ENCODE data around the gene ABI3BP. TPM values are rescaled to one million over a fixed set of nuclear protein-coding genes. Genes with fewer than 3 reads are reported as not detected.
A peak's percentile ranks its signal among the peaks of the same experiment; 100 is the strongest.

Gene ABI3BP
- total RNA-seq, 1 experiment from 2014 or later, result 0.63 TPM

DNA sequence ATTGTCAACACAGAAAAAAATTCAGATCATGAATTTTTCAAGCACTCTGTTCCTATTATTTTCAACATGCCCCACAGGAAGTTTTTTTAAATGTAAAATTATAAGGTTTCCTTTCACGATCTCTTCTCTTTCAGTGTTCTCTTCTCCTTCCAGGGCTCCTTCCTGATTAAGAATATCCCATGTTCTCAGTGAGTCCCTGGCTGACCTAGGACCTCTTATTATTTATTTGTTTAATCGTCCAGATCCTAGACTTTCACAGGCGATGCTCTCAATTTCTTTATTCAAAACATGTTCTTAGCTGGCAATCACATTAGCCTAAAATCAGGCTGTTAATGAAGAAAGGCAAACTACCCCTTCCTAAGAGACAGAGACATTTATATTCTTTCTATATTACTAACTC is 124.3 kb downstream of the ABI3BP start:
- Histone ChIP-seq H3K36me3 (no peaks in the 10 kb centered on the region), H3K27me3 (no peaks in the 10 kb centered on the region), H3K4me1 (peaks cover 7% of the 10 kb centered on the region; the same call in 1 of the 2 replicates), H3K9me3 (replicated peaks) (no peaks in the 10 kb centered on the region), H3K27ac (no peak overlapping the region), H3K4me3 (no peak overlapping the region)
- DNase-seq, result no peak

DNA sequence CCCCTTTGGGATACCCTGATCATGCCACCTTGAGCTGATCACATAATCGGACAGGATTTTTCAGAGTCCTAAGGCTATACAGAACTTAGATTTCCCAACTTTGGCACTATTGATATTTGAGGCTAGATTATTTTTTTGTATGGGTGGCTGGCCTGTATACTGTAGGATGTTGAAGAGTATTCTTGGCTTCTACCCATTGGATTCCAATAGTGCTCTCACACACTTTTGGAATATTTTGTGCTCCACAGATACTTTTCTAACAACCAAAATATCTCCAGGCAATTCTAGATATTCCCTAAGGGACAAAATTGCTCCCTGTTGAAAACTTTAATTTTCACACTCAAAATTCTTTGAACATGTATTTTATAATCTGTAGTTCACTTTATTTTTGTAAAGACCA is 125.1 kb downstream of the ABI3BP start:
- no peak overlapping the region for H3K27ac ChIP-seq
- H3K36me3 ChIP-seq, result no peaks in the 10 kb centered on the region
- no peak overlapping the region for H3K4me3 ChIP-seq
- H3K9me3 ChIP-seq (replicated peaks), result no peaks in the 10 kb centered on the region
- DNase-seq, result no peak
- no peaks in the 10 kb centered on the region for H3K27me3 ChIP-seq
- H3K4me1 ChIP-seq, result peaks cover 7% of the 10 kb centered on the region; the same call in 1 of the 2 replicates

- H3K4me1 ChIP-seq, result peaks cover 7% of the 10 kb centered on the region; the same call in 1 of the 2 replicates
- no peak overlapping the region for H3K27ac ChIP-seq
- no peaks in the 10 kb centered on the region for H3K9me3 ChIP-seq (replicated peaks)
- H3K36me3 ChIP-seq, result no peaks in the 10 kb centered on the region
- DNase-seq, result no peak
- H3K27me3 ChIP-seq, result no peaks in the 10 kb centered on the region; the same call in 1 of the 2 replicates
- H3K4me3 ChIP-seq, result no peak overlapping the region
Measured at GRCh38 chr3:100865442-100865841, 127.8 kb downstream of the ABI3BP start.

- Histone ChIP-seq H3K27ac (no peak overlapping the region), H3K36me3 (no peaks in the 10 kb centered on the region), H3K4me1 (peaks cover 3% of the 10 kb centered on the region; the same call in 1 of the 2 replicates), H3K9me3 (replicated peaks) (no peaks in the 10 kb centered on the region), H3K4me3 (no peak overlapping the region), H3K27me3 (no peaks in the 10 kb centered on the region; the same call in 1 of the 2 replicates)
- DNase-seq, result no peak
Measured at GRCh38 chr3:100864471-100865250, 128.6 kb downstream of the ABI3BP start.

GRCh38 chr3:100857863-100858262 is 135.4 kb downstream of the ABI3BP start:
- no peaks in the 10 kb centered on the region for H3K36me3 ChIP-seq
- no peaks in the 10 kb centered on the region for H3K9me3 ChIP-seq (replicated peaks)
- H3K27ac ChIP-seq, result no peak overlapping the region
- H3K4me1 ChIP-seq, result no peaks in the 10 kb centered on the region
- H3K4me3 ChIP-seq, result no peak overlapping the region
- H3K27me3 ChIP-seq, result no peaks in the 10 kb centered on the region; the same call in 1 of the 2 replicates
- DNase-seq, result no peak

GRCh38 chr3:100856821-100857220 is 136.4 kb downstream of the ABI3BP start:
- no peaks in the 10 kb centered on the region for H3K36me3 ChIP-seq
- H3K4me3 ChIP-seq, result no peak overlapping the region
- no peak for DNase-seq
- no peaks in the 10 kb centered on the region for H3K9me3 ChIP-seq (replicated peaks)
- no peaks in the 10 kb centered on the region for H3K4me1 ChIP-seq
- H3K27ac ChIP-seq, result no peak overlapping the region
- no peaks in the 10 kb centered on the region; the same call in 1 of the 2 replicates for H3K27me3 ChIP-seq

DNA sequence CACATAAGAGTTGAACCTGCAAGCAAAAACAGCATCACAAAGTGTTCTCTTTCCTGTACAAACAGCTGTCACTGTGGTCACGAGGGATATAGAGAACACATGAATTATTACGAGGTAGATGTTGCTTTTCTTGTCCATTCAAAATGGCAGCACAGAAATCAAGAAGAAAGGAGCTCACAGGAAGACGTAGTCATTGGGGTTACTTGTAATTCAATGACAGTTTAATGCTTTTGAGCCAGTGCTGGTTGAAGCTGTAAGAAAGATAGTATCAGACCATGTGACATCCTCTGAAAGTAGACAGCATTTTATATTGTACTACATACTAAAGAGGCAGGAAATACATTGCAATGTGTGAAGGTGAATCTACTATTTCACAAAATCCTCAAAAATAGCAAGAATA is 140.4 kb downstream of the ABI3BP start:
- peak in 1 of 2 experiments; percentile 32 for DNase-seq
- Histone ChIP-seq H3K36me3 (no peaks in the 10 kb centered on the region), H3K9me3 (replicated peaks) (no peaks in the 10 kb centered on the region), H3K27ac (no peak overlapping the region), H3K4me1 (no peaks in the 10 kb centered on the region), H3K4me3 (no peak overlapping the region), H3K27me3 (no peaks in the 10 kb centered on the region)

DNA sequence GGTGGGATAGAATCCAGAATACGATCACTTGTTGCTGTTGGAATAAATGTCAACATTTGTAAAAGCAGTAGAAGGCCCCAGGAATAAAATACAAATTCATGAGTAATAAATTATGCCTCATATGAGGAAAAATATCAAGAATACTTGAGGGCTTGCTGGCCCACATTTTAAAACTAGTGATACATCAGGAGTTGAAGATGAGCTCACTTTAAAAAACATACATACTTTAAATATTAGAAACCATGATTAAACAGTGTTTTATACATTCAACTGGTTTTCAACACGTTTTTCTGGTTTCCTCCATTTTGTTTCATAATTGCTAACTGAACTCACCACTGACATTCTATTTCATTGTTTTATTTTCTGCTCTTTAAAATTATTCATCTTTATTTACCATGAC is 142.5 kb downstream of the ABI3BP start:
- H3K9me3 ChIP-seq (replicated peaks), result no peaks in the 10 kb centered on the region
- peaks cover 2% of the 10 kb centered on the region; the same call in 1 of the 2 replicates for H3K4me1 ChIP-seq
- H3K4me3 ChIP-seq, result no peak overlapping the region
- H3K36me3 ChIP-seq, result no peaks in the 10 kb centered on the region
- no peaks in the 10 kb centered on the region for H3K27me3 ChIP-seq
- DNase-seq, result no peak
- no peak overlapping the region for H3K27ac ChIP-seq

GRCh38 chr3:100850156-100850555 is 143.1 kb downstream of the ABI3BP start:
- no peak for DNase-seq

GRCh38 chr3:100844063-100844936 is 148.9 kb downstream of the ABI3BP start:
- H3K27me3 ChIP-seq, result no peaks in the 10 kb centered on the region
- H3K4me3 ChIP-seq, result no peak overlapping the region
- H3K9me3 ChIP-seq (replicated peaks), result no peaks in the 10 kb centered on the region
- no peak for DNase-seq
- peaks cover 2% of the 10 kb centered on the region; the same call in 1 of the 2 replicates for H3K4me1 ChIP-seq
- H3K27ac ChIP-seq, result no peak overlapping the region
- H3K36me3 ChIP-seq, result no peaks in the 10 kb centered on the region

More at GRCh38 chr3:100850156-100850555, 143.1 kb downstream of the ABI3BP start:
- H3K36me3 ChIP-seq, result no peaks in the 10 kb centered on the region
- H3K4me1 ChIP-seq, result peaks cover 2% of the 10 kb centered on the region; the same call in 1 of the 2 replicates
- H3K27me3 ChIP-seq, result no peaks in the 10 kb centered on the region
- no peak overlapping the region for H3K27ac ChIP-seq
- no peak overlapping the region for H3K4me3 ChIP-seq
- no peaks in the 10 kb centered on the region for H3K9me3 ChIP-seq (replicated peaks)

DNA sequence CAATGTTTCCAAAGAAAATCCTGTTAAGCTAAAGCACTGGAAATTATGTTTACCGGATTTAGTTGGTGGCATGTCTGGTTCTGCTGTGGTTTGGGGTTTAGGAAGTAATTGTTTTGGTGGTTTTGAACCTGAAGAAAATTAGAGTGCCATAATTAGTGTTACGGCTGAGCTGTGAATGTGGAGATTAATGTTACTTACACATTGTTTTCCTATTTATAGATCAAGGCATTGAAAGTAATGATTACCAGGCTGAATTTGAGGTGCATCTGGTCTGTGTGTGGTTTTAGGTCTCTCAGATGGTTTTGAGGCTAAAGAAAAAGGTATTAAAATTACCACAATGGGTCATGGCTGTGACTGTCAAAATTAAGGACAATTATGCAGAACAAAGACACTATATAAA is 155.1 kb downstream of the ABI3BP start:
- DNase-seq, result peak in 1 of 2 experiments; percentile 28
- Histone ChIP-seq H3K27ac (no peak overlapping the region), H3K9me3 (replicated peaks) (no peaks in the 10 kb centered on the region; the same call in 1 of the 2 replicates)

DNA sequence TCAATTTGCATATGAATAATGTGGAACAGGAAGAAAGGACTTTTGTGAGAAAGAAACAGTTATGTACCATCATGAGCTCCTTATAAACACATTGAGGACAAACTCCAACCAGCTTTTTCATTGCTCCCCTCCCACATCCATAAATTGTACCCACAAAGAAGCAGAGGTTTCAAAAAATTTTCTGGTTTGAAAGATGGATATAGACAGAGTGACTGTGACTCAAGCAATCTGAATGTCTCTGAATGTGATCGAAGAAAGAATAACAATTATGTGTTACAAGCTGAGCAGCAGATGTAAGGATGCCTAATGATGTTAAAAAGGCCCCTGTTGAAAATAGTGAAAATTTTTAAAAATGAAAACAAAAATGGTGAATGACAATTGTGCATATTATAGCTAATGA is 156.6 kb downstream of the ABI3BP start:
- Histone ChIP-seq H3K27me3 (no peaks in the 10 kb centered on the region), H3K36me3 (no peaks in the 10 kb centered on the region), H3K4me1 (peaks cover 11% of the 10 kb centered on the region), H3K4me3 (no peak overlapping the region), H3K9me3 (replicated peaks) (no peaks in the 10 kb centered on the region; the same call in 1 of the 2 replicates), H3K27ac (no peak overlapping the region)
- DNase-seq, result no peak

More for the DNA sequence above, 155.1 kb downstream of the ABI3BP start:
- Histone ChIP-seq H3K27me3 (no peaks in the 10 kb centered on the region), H3K36me3 (no peaks in the 10 kb centered on the region), H3K4me3 (no peak overlapping the region), H3K4me1 (peaks cover 11% of the 10 kb centered on the region)

DNA sequence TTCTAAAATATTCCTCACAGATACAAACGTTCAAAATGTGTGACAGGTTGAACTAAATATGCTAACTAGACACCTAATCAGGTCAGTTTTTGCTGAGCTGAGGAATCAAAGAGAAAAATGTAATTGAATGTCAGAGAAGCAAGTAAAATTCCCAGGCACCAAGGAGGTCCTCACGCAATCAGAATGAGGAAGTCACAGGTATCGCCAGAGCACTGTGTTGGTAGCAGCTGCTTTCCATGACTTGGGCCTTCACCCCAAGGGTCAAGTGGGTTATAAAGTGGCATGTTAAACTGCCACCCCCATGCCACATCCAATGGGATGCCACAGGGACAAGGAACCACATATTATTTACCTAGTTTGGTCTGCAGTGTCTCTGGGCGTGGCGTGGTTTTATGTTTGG is 158.9 kb downstream of the ABI3BP start:
- Histone ChIP-seq H3K36me3 (no peaks in the 10 kb centered on the region), H3K27ac (no peak overlapping the region), H3K4me3 (no peak overlapping the region), H3K27me3 (no peaks in the 10 kb centered on the region), H3K9me3 (replicated peaks) (no peaks in the 10 kb centered on the region; the same call in 1 of the 2 replicates), H3K4me1 (peaks cover 11% of the 10 kb centered on the region)
- no peak for DNase-seq

DNA sequence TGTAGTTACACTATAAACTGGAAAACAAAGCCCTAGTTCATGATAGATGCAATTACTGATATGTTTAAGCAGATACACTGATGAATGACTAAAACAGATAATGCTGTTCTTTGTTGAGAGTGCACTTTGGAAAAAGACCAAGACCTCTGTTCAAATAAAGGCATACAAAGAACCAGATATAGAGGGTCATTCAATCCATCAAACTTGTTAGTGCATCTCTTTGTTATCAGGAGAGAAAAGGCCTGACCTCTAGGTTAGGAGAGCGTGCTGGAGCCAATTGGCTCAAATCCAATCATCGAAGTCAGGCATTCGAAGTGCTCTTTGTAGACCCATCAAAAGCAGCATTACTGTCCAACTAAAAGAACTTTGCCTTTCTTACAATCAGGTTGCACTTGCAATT is 159.7 kb downstream of the ABI3BP start:
- Histone ChIP-seq H3K4me1 (peaks cover 9% of the 10 kb centered on the region), H3K36me3 (no peaks in the 10 kb centered on the region), H3K4me3 (no peak overlapping the region), H3K27ac (no peak overlapping the region), H3K27me3 (no peaks in the 10 kb centered on the region), H3K9me3 (replicated peaks) (no peaks in the 10 kb centered on the region)
- no peak for DNase-seq

GRCh38 chr3:100831629-100832028 is 161.6 kb downstream of the ABI3BP start:
- no peaks in the 10 kb centered on the region for H3K4me1 ChIP-seq
- no peaks in the 10 kb centered on the region for H3K36me3 ChIP-seq
- H3K27ac ChIP-seq, result no peak overlapping the region
- H3K27me3 ChIP-seq, result no peaks in the 10 kb centered on the region
- H3K4me3 ChIP-seq, result no peak overlapping the region
- no peak for DNase-seq
- no peaks in the 10 kb centered on the region for H3K9me3 ChIP-seq (replicated peaks)

All from SJCRH30 (cell line).